ENCODE measurements around the gene SEC22A.

Gene SEC22A

GRCh38 chr3:123201557-123202427, at the start of gene SEC22A:
Gene SEC22A (plus strand): TSS chr3:123201943. CDS start chr3:123209218, 7,275 bp downstream.
- DNase-seq (ENCODE audit: low spot score): peak; percentile 96

GRCh38 chr3:123152687-123153086, 49.1 kb upstream of the SEC22A start:
- no peak for DNase-seq (ENCODE audit: low spot score)

- no peak for DNase-seq (ENCODE audit: low spot score)
Observed at GRCh38 chr3:123153125-123154019, 48.4 kb upstream of the SEC22A start.

- no peak for DNase-seq (ENCODE audit: low spot score)
Observed at GRCh38 chr3:123154020-123154985, 47.4 kb upstream of the SEC22A start.

- no peak for DNase-seq (ENCODE audit: low spot score)
Observed at GRCh38 chr3:123155471-123156011, 46.2 kb upstream of the SEC22A start.

- DNase-seq (ENCODE audit: low spot score): no peak
Observed at GRCh38 chr3:123156276-123156995, 45.3 kb upstream of the SEC22A start.

GRCh38 chr3:123157209-123157597, 44.5 kb upstream of the SEC22A start:
- no peak for DNase-seq (ENCODE audit: low spot score)

- DNase-seq (ENCODE audit: low spot score): no peak
Observed at GRCh38 chr3:123157598-123158287, 44.0 kb upstream of the SEC22A start.

GRCh38 chr3:123158330-123158729, 43.4 kb upstream of the SEC22A start:
- peak; percentile 23 for DNase-seq (ENCODE audit: low spot score)

GRCh38 chr3:123158899-123159390, 42.8 kb upstream of the SEC22A start:
- DNase-seq (ENCODE audit: low spot score): no peak

GRCh38 chr3:123159926-123160635, 41.7 kb upstream of the SEC22A start:
- DNase-seq (ENCODE audit: low spot score): no peak

- no peak for DNase-seq (ENCODE audit: low spot score)
Observed at GRCh38 chr3:123161167-123161566, 40.6 kb upstream of the SEC22A start.

- no peak for DNase-seq (ENCODE audit: low spot score)
Observed at GRCh38 chr3:123163141-123163540, 38.6 kb upstream of the SEC22A start.

GRCh38 chr3:123165163-123165562, 36.6 kb upstream of the SEC22A start:
- DNase-seq (ENCODE audit: low spot score): no peak

- no peak for DNase-seq (ENCODE audit: low spot score)
Observed at GRCh38 chr3:123167686-123168085, 34.1 kb upstream of the SEC22A start.

- DNase-seq (ENCODE audit: low spot score): no peak
Observed at GRCh38 chr3:123168122-123168521, 33.6 kb upstream of the SEC22A start.

- DNase-seq (ENCODE audit: low spot score): no peak
Observed at GRCh38 chr3:123168605-123169004, 33.1 kb upstream of the SEC22A start.

GRCh38 chr3:123169492-123169929, 32.2 kb upstream of the SEC22A start:
- no peak for DNase-seq (ENCODE audit: low spot score)

GRCh38 chr3:123169930-123170329, 31.8 kb upstream of the SEC22A start:
- no peak for DNase-seq (ENCODE audit: low spot score)

All from SW480 (cell line).